Uterus (tissue), 4 donors: ENCODE data around the gene RANBP9. TPM values are rescaled to one million over a fixed set of nuclear protein-coding genes. Genes with fewer than 3 reads are reported as not detected.

Experiments used
- DNase-seq, 2 donors: peaks; one replicate each; pipeline ENCODE4 v3.0.0-alpha.2; 2019 to 2020
- H3K27ac ChIP-seq, 2 donors: fragments of 200-600 bp; sonication (generic); 1 replicate in 1 of 2; 2 replicates in 1 of 2; pipeline ENCODE4 v1.5.1; 2016 to 2018
- H3K27me3 ChIP-seq, 2 donors: fragments of 200-600 bp; sonication (generic); one replicate each; pipeline ENCODE4 v1.5.1; 2018 to 2019; ENCODE audit warnings: control low read depth in 1 of 2
- H3K36me3 ChIP-seq, 2 donors: fragments of 200-600 bp; sonication (generic); one replicate each; pipeline ENCODE4 v1.5.1; 2019; ENCODE audit warnings: control low read depth in 1 of 2
- H3K4me1 ChIP-seq, 2 donors: fragments of 200-600 bp; sonication (generic); one replicate each; pipeline ENCODE4 v1.5.1; 2018 to 2019; ENCODE audit warnings: control low read depth in 1 of 2
- H3K4me3 ChIP-seq, 2 donors: fragments of 200-600 bp; sonication (generic); 1 replicate in 1 of 2; 2 replicates in 1 of 2; pipeline ENCODE4 v1.5.1; 2018 to 2019; ENCODE audit warnings: mild to moderate bottlenecking in 1 of 2
- H3K9me3 ChIP-seq, 2 donors: fragments of 200-600 bp; sonication (generic); one replicate each; pipeline ENCODE4 v1.5.1; 2019; ENCODE audit warnings: control low read depth in 1 of 2
- CTCF ChIP-seq, 4 experiments: fragments of 200-600 bp in 2 of 4; fragments of 450-650 bp in 2 of 4; sonication (generic) in 2 of 4; IDR thresholded peaks; one replicate each; pipeline ENCODE4 v1.5.1; 2016 to 2019; ENCODE audit warnings: antibody characterized with exemption in 4 of 4, mild to moderate bottlenecking in 2 of 4, moderate library complexity in 1 of 4
- POLR2A ChIP-seq, 2 donors: fragments of 450-650 bp; IDR thresholded peaks; one replicate each; pipeline ENCODE4 v1.6.1; 2016; ENCODE audit warnings: antibody characterized with exemption in 2 of 2, mild to moderate bottlenecking in 1 of 2, moderate library complexity in 1 of 2
- intact Hi-C: fragments of 100-400 bp; cut with DNase I; formaldehyde crosslinking; loops from one replicate; pipeline ENCODE4 v1.15.1; 2023; ENCODE audit warnings: low total_unique reads
- total RNA-seq, 4 donors: library from RNA; depleted of rRNA in 3 of 4; stranded (reverse); fragments of >200 nt in 3 of 4; gene quantifications; one replicate each; pipeline versions ENCODE4 v1.1.0 to v1.2.4, GENCODE V29; 2014 to 2023
- donor health status: DM: yes; HTN: yes; CAD: no.

RANBP9 gene
- total RNA-seq, 4 donors from 2014 or later: 22.6 to 49.0 (median 40.9) TPM

GRCh38 chr6:13572951-13573654 is 138.5 kb downstream of the RANBP9 start:
- H3K9me3 ChIP-seq: no peaks in the 10 kb centered on the region
- no peak overlapping the region for H3K4me3 ChIP-seq
- TF ChIP-seq POLR2A (IDR thresholded peaks at IDR 0.05): no peak
- TF ChIP-seq CTCF (IDR thresholded peaks at IDR 0.05): no peak
- no peaks in the 10 kb centered on the region for H3K36me3 ChIP-seq
- no peaks in the 10 kb centered on the region for H3K4me1 ChIP-seq
- no peaks in the 10 kb centered on the region for H3K27me3 ChIP-seq
- intact Hi-C loops: no loop called here
- DNase-seq: no peak
- peak overlapping the region; percentile 88 to 94 for H3K27ac ChIP-seq

GRCh38 chr6:13572240-13572639 is 139.4 kb downstream of the RANBP9 start:
- TF ChIP-seq CTCF (IDR thresholded peaks at IDR 0.05): no peak
- no peak for TF ChIP-seq POLR2A (IDR thresholded peaks at IDR 0.05)
- Histone ChIP-seq H3K27me3 (no peaks in the 10 kb centered on the region), H3K4me3 (no peak overlapping the region), H3K9me3 (no peaks in the 10 kb centered on the region), H3K36me3 (no peaks in the 10 kb centered on the region), H3K27ac (no peak overlapping the region), H3K4me1 (no peaks in the 10 kb centered on the region)
- no peak for DNase-seq
- intact Hi-C loops: no loop called here

Other genes with a start within 250 kb of the RANBP9 start
- 10 to 100 TPM in 2 of 4 donors, 1 to 10 TPM in 2; 4.7 to 26.6 (median 10.1) TPM for gene GFOD1, start 224.2 kb downstream of the RANBP9 start, total RNA-seq
- gene SIRT5, start 137.2 kb downstream of the RANBP9 start, total RNA-seq: 10 to 100 TPM; 16.2 to 27.9 (median 18.0) TPM
- 10 to 100 TPM; 49.4 to 64.7 (median 55.7) TPM for gene NOL7, start 96.5 kb downstream of the RANBP9 start, total RNA-seq
- 10 to 100 TPM in 3 of 4 donors, 1 to 10 TPM in 1; 9.4 to 16.5 (median 13.3) TPM for gene MCUR1, start 102.7 kb upstream of the RANBP9 start, total RNA-seq
- gene RNF182, start 213.1 kb upstream of the RANBP9 start, total RNA-seq: under 1 TPM in 3 of 4 donors, not detected in 1; under 0.01 to 0.41 (median 0.34) TPM